Uterus (tissue), 4 donors: ENCODE data around the gene NKIRAS2. TPM values are rescaled to one million over a fixed set of nuclear protein-coding genes. Genes with fewer than 3 reads are reported as not detected.
"Not testable (repeated sequence)": the region's sequence is repeated elsewhere in the genome, so short reads cannot be mapped to it uniquely, and the experiment has no call there.

Experiments
- DNase-seq, 2 donors: peaks; one replicate each; pipeline ENCODE4 v3.0.0-alpha.2; 2019 to 2020
- H3K27ac ChIP-seq, 2 donors: fragments of 200-600 bp; sonication (generic); 1 replicate in 1 of 2; 2 replicates in 1 of 2; pipeline ENCODE4 v1.5.1; 2016 to 2018
- H3K27me3 ChIP-seq, 2 donors: fragments of 200-600 bp; sonication (generic); one replicate each; pipeline ENCODE4 v1.5.1; 2018 to 2019; ENCODE audit warnings: control low read depth in 1 of 2
- H3K36me3 ChIP-seq, 2 donors: fragments of 200-600 bp; sonication (generic); one replicate each; pipeline ENCODE4 v1.5.1; 2019; ENCODE audit warnings: control low read depth in 1 of 2
- H3K4me1 ChIP-seq, 2 donors: fragments of 200-600 bp; sonication (generic); one replicate each; pipeline ENCODE4 v1.5.1; 2018 to 2019; ENCODE audit warnings: control low read depth in 1 of 2
- H3K4me3 ChIP-seq, 2 donors: fragments of 200-600 bp; sonication (generic); 1 replicate in 1 of 2; 2 replicates in 1 of 2; pipeline ENCODE4 v1.5.1; 2018 to 2019; ENCODE audit warnings: mild to moderate bottlenecking in 1 of 2
- H3K9me3 ChIP-seq, 2 donors: fragments of 200-600 bp; sonication (generic); one replicate each; pipeline ENCODE4 v1.5.1; 2019; ENCODE audit warnings: control low read depth in 1 of 2
- POLR2A ChIP-seq, 2 donors: fragments of 450-650 bp; IDR thresholded peaks; one replicate each; pipeline ENCODE4 v1.6.1; 2016; ENCODE audit warnings: antibody characterized with exemption in 2 of 2, mild to moderate bottlenecking in 1 of 2, moderate library complexity in 1 of 2
- intact Hi-C: fragments of 100-400 bp; cut with DNase I; formaldehyde crosslinking; loops from one replicate; pipeline ENCODE4 v1.15.1; 2023; ENCODE audit warnings: low total_unique reads
- total RNA-seq, 4 donors: library from RNA; depleted of rRNA in 3 of 4; stranded (reverse); fragments of >200 nt in 3 of 4; gene quantifications; one replicate each; pipeline versions ENCODE4 v1.1.0 to v1.2.4, GENCODE V29; 2014 to 2023
- TF ChIP-seq, protein P1 (sequence below), 4 experiments: fragments of 200-600 bp in 2 of 4; fragments of 450-650 bp in 2 of 4; sonication (generic) in 2 of 4; IDR thresholded peaks; one replicate each; pipeline ENCODE4 v1.5.1; 2016 to 2019; ENCODE audit warnings: antibody characterized with exemption in 4 of 4, mild to moderate bottlenecking in 2 of 4, moderate library complexity in 1 of 4
- donor health status: DM: yes; HTN: yes; CAD: no.

NKIRAS2 gene
- total RNA-seq, 4 donors from 2014 or later: 2.4 to 35.4 (median 26.8) TPM

GRCh38 chr17:42005166-42005565 lies 14.7 kb upstream of the NKIRAS2 start:
- Histone ChIP-seq H3K36me3 (no peaks in the 10 kb centered on the region), H3K9me3 (no peaks in the 10 kb centered on the region), H3K27me3 (no peaks in the 10 kb centered on the region), H3K4me1 (no peaks in the 10 kb centered on the region), H3K4me3 (no peak overlapping the region), H3K27ac (no peak overlapping the region)
- TF ChIP-seq POLR2A (IDR thresholded peaks at IDR 0.05): no peak
- TF ChIP-seq, protein P1, sequence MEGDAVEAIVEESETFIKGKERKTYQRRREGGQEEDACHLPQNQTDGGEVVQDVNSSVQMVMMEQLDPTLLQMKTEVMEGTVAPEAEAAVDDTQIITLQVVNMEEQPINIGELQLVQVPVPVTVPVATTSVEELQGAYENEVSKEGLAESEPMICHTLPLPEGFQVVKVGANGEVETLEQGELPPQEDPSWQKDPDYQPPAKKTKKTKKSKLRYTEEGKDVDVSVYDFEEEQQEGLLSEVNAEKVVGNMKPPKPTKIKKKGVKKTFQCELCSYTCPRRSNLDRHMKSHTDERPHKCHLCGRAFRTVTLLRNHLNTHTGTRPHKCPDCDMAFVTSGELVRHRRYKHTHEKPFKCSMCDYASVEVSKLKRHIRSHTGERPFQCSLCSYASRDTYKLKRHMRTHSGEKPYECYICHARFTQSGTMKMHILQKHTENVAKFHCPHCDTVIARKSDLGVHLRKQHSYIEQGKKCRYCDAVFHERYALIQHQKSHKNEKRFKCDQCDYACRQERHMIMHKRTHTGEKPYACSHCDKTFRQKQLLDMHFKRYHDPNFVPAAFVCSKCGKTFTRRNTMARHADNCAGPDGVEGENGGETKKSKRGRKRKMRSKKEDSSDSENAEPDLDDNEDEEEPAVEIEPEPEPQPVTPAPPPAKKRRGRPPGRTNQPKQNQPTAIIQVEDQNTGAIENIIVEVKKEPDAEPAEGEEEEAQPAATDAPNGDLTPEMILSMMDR (IDR thresholded peaks at IDR 0.05): no peak
- DNase-seq: no peak
- intact Hi-C loops: no loop called here

DNA sequence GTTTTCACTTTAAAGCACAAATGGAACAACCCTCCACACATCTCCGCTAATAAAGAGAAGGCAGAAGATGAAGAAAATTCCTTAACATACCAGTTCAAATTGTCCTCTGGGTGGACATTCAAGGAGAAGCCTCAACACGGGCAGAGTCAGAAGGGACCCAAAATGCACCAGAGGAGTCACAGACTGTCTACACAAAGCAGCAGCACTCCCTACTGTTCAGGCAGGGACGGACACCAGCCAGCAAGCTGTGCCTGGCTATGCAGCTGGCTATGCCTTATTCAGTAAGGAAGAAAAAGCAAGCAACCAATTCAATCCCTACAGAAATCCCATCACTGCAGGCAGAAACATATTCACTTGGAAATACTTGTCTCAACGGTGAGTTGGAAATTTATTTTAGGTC lies 10.7 kb upstream of the NKIRAS2 start:
- no peak for DNase-seq
- intact Hi-C loops: no loop called here
- no peak overlapping the region for H3K27ac ChIP-seq
- TF ChIP-seq, protein P1 (IDR thresholded peaks at IDR 0.05): no peak
- no peak for TF ChIP-seq POLR2A (IDR thresholded peaks at IDR 0.05)
- H3K27me3 ChIP-seq: no peaks in the 10 kb centered on the region
- no peaks in the 10 kb centered on the region for H3K36me3 ChIP-seq
- no peak overlapping the region for H3K4me3 ChIP-seq
- no peaks in the 10 kb centered on the region for H3K9me3 ChIP-seq
- H3K4me1 ChIP-seq: no peaks in the 10 kb centered on the region

GRCh38 chr17:42010266-42010680 lies 9.6 kb upstream of the NKIRAS2 start:
- H3K27me3 ChIP-seq, H3K27ac ChIP-seq, H3K4me3 ChIP-seq, H3K36me3 ChIP-seq, H3K4me1 ChIP-seq, intact Hi-C loops, DNase-seq, H3K9me3 ChIP-seq: not testable (repeated sequence)

DNA sequence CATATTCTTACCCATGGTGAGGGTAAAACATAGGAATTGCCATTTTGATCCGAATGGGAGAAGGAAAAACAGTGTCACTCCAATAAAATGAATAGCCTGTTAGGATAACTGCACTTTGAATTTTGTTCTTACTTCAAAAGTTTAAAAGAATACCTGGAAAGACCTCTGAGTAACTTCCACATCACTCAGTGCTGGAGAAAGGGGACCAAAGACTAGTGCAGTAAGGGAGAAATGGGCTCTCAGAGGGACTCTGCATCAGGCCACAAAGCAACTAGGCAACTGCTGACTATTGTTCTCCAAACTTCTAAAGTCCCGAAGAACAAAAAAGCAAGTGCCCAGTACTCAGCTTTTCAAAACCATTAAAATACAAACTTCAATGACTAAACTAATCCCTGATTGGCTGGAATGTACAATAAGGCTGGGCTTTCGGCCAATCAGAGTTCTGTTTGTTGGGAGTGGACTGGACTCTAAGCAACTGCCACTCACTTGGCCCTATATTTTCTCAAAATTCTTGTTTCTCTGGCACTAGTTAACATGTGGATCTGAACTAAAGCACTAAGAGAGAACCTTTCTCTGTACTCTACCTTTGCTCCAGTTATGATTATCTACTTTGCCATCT lies 8.9 kb upstream of the NKIRAS2 start:
- Histone ChIP-seq H3K4me3 (no peak overlapping the region), H3K36me3 (no peaks in the 10 kb centered on the region), H3K27me3 (no peaks in the 10 kb centered on the region), H3K9me3 (no peaks in the 10 kb centered on the region), H3K27ac (no peak overlapping the region), H3K4me1 (peaks cover 5 to 6% of the 10 kb centered on the region in 2 donors)
- TF ChIP-seq, protein P1 (IDR thresholded peaks at IDR 0.05): no peak
- TF ChIP-seq POLR2A (IDR thresholded peaks at IDR 0.05): no peak
- DNase-seq: no peak
- intact Hi-C loops: no loop called here

DNA sequence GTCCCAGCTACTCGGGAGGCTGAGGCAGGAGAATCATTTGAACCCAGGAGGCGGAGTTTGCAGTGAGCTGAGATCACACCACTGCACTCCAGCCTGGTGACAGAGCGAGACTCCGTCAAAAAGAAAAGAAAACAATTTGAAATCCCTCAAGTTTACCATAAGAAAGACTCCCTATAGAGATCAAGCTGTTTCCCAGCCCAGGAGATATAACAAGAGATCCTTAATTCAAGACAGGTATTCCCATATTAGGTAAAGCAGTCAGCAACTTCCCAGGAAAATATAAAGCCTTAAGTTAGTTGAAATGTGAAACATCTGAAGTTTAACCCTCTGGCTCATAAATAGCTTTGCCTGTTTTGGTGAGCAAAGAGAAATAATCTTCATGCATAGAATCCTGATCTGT lies 7.5 kb upstream of the NKIRAS2 start:
- H3K9me3 ChIP-seq, H3K27ac ChIP-seq, H3K36me3 ChIP-seq, H3K27me3 ChIP-seq, DNase-seq, intact Hi-C loops, H3K4me3 ChIP-seq: not testable (repeated sequence)
- H3K4me1 ChIP-seq: peaks cover 9 to 11% of the 10 kb centered on the region in 2 donors

GRCh38 chr17:42013740-42014139 lies 6.2 kb upstream of the NKIRAS2 start:
- DNase-seq, intact Hi-C loops: not testable (repeated sequence)

GRCh38 chr17:42016411-42016831 lies 3.5 kb upstream of the NKIRAS2 start:
- intact Hi-C loops: no loop called here
- peaks cover 9 to 15% of the 10 kb centered on the region in 2 donors for H3K4me1 ChIP-seq
- peak overlapping the region; percentile 85 to 90 for H3K27ac ChIP-seq
- no peaks in the 10 kb centered on the region for H3K36me3 ChIP-seq
- no peak for DNase-seq
- TF ChIP-seq, protein P1 (IDR thresholded peaks at IDR 0.05): no peak
- no peak for TF ChIP-seq POLR2A (IDR thresholded peaks at IDR 0.05)
- no peaks in the 10 kb centered on the region for H3K9me3 ChIP-seq
- peak overlapping the region; percentile 80 to 99 for H3K4me3 ChIP-seq
- H3K27me3 ChIP-seq: no peaks in the 10 kb centered on the region

More at GRCh38 chr17:42013740-42014139, 6.2 kb upstream of the NKIRAS2 start:
- not testable (repeated sequence) for H3K27ac ChIP-seq, H3K9me3 ChIP-seq, H3K27me3 ChIP-seq, H3K36me3 ChIP-seq, H3K4me3 ChIP-seq
- peaks cover 9 to 15% of the 10 kb centered on the region in 2 donors for H3K4me1 ChIP-seq
